ENCODE measurements around the gene NOP16.
A peak's percentile ranks its signal among the peaks of the same experiment; 100 is the strongest.

Gene NOP16

GRCh38 chr5:176364765-176365350 is 23.5 kb downstream of the NOP16 start:
- peak overlapping the region; percentile 69 for H3K4me3 ChIP-seq (replicated peaks; ENCODE audit: low read depth, low read length)
- TF ChIP-seq, protein P1, sequence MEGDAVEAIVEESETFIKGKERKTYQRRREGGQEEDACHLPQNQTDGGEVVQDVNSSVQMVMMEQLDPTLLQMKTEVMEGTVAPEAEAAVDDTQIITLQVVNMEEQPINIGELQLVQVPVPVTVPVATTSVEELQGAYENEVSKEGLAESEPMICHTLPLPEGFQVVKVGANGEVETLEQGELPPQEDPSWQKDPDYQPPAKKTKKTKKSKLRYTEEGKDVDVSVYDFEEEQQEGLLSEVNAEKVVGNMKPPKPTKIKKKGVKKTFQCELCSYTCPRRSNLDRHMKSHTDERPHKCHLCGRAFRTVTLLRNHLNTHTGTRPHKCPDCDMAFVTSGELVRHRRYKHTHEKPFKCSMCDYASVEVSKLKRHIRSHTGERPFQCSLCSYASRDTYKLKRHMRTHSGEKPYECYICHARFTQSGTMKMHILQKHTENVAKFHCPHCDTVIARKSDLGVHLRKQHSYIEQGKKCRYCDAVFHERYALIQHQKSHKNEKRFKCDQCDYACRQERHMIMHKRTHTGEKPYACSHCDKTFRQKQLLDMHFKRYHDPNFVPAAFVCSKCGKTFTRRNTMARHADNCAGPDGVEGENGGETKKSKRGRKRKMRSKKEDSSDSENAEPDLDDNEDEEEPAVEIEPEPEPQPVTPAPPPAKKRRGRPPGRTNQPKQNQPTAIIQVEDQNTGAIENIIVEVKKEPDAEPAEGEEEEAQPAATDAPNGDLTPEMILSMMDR (IDR thresholded peaks at IDR 0.05; ENCODE audit: low read depth, low read length, missing control alignments) = no peak
- no peak for DNase-seq (ENCODE audit: extremely low read depth, low read depth)

DNA sequence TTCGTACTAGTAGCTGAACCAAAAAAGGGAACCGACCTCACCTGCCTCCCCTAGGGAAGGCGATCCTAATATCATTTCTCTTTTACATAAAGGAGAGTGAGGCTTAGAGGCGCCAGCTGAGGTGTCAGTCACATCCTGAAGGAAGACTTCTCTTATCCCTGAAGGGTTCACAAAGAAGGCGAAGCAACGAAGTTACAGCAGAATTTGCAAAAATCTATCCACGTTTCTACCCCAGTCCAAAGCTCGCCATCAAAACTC is 26.2 kb downstream of the NOP16 start:
- TF ChIP-seq, protein P1 (IDR thresholded peaks at IDR 0.05; ENCODE audit: low read depth, low read length, missing control alignments) = no peak
- no peak for DNase-seq (ENCODE audit: extremely low read depth, low read depth)
- peak overlapping the region; percentile 98 for H3K4me3 ChIP-seq (replicated peaks; ENCODE audit: low read depth, low read length)

DNA sequence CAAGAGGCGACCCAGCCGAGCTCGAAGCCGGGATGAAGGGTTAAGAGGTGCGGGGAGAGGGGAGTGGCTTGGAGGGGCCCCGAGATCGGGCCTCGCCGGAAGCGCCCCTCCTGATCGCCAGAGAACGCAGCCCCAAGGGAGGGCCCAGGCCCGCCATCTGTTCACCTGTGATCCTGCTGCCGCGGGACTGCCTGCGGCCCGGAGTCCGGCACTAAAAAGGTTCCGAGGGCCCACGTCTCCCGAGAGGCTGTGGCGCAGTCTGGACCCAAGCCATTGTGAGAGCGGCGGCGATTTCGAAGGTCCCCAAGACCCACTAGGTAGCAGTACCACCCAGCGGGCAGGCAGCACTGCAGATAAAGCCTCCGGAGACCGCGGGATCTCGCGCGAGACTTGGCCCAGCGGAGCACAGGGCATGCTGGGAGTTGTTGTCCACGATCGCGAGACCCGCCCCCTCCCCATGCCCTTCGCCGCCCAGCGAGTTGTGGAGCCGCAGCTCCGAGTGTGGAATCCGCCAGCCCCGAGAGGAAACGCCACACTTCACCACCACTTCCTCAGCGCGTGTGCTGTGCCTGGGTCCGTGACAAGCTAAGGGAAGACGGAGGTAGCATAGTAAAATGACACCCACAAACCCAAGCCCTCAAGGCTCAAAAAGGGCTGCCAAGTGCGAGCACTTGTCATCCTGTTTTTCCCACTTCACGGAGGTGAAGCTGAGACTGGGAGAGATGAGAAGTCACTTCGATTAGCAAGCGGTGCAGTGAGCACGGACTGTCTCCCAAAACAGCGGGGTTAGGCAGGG is 26.8 kb downstream of the NOP16 start, which contains the start of gene KIAA1191:
TSS of gene KIAA1191 (minus strand) at position 328 of the 796 bp plus-strand sequence. CDS start 2,256 bp downstream, outside the sequence.
- TF ChIP-seq, protein P1 (IDR thresholded peaks at IDR 0.05; ENCODE audit: low read depth, low read length, missing control alignments) = peak; percentile 4
- H3K4me3 ChIP-seq (replicated peaks; ENCODE audit: low read depth, low read length) = peak within 1 kb of the TSS; percentile 98
- peak; percentile 56 for DNase-seq (ENCODE audit: extremely low read depth, low read depth)

- DNase-seq (ENCODE audit: extremely low read depth, low read depth) = no peak
- H3K4me3 ChIP-seq (replicated peaks; ENCODE audit: low read depth, low read length) = peak overlapping the region; percentile 98
- TF ChIP-seq, protein P1 (IDR thresholded peaks at IDR 0.05; ENCODE audit: low read depth, low read length, missing control alignments) = no peak
Measured at GRCh38 chr5:176360894-176361436, 27.4 kb downstream of the NOP16 start.

DNA sequence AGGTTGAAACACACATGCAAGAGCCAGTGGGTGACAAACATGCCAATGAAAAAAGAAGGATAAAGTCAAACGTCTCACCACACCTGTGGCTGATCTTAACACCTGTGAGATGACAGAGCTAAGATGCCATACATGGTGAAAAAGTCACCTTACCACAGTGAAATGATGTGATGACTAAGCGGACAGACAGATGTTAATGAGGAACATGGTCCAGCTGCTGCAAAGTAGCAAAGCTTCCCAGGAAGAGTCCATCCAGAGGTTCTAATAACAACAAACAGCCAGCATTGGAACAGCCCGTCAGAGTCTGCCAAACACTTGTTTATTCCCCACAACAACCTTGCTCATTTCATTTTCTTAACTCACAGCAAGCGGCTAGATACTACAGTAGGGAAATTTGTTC is 28.7 kb downstream of the NOP16 start:
- TF ChIP-seq, protein P1 (IDR thresholded peaks at IDR 0.05; ENCODE audit: low read depth, low read length, missing control alignments) = no peak
- peak; percentile 43 for DNase-seq (ENCODE audit: extremely low read depth, low read depth)
- peak overlapping the region; percentile 98 for H3K4me3 ChIP-seq (replicated peaks; ENCODE audit: low read depth, low read length)

DNA sequence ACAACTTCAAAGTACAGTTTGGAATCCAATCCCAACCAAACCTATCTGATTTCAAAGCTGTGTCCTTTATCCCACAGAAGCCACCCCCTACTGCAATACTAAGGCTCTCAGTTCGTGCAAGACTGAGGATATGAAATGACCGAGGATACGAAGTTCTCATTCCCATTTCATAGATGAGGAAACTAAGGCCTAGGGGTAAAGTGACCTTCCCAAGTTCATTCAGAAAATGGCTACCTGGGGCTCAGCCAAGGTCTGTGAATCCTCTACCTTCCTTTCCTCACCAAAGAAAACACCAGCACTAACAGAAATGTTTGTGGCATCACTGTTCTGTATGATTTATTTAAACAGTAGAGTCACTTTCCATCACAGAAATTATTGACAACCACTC is 32.2 kb downstream of the NOP16 start:
- H3K4me3 ChIP-seq (replicated peaks; ENCODE audit: low read depth, low read length) = no peak overlapping the region
- TF ChIP-seq, protein P1 (IDR thresholded peaks at IDR 0.05; ENCODE audit: low read depth, low read length, missing control alignments) = no peak
- no peak for DNase-seq (ENCODE audit: extremely low read depth, low read depth)

All from HFF-Myc (cell line).